NCI-H2196 treated with DMSO at 0.1 percent for 48 hours (cell line): ENCODE results near the gene USP3.

Source experiments
- DNase-seq: peaks from one replicate; lab custom pipeline; 2025; ENCODE audit not compliant: unreplicated experiment; lab: John Stamatoyannopoulos, UW

The USP3 gene

GRCh38 chr15:63535689-63536088 lies 31.3 kb downstream of the USP3 start:
- DNase-seq = no peak

GRCh38 chr15:63538876-63539275 lies 34.5 kb downstream of the USP3 start:
- no peak for DNase-seq

DNA sequence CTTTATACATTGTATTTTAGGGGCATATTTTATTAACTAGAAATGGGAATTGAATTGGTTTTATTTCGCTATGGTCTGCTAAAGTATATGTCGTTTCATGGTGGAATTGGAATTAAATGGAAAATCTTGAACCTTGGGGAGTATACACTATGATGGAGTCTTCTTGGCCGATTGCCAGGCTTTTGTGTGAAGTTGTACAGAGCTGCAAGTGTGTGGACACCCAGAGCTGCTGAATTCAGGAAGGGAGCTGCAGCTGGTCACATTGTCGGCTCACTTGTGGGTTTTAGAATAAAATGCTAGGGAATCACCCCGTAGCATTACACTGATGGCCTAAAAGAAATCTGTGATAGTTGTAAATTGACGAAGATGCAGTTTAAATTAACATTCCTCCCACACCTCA lies 35.1 kb downstream of the USP3 start:
- DNase-seq = no peak

DNA sequence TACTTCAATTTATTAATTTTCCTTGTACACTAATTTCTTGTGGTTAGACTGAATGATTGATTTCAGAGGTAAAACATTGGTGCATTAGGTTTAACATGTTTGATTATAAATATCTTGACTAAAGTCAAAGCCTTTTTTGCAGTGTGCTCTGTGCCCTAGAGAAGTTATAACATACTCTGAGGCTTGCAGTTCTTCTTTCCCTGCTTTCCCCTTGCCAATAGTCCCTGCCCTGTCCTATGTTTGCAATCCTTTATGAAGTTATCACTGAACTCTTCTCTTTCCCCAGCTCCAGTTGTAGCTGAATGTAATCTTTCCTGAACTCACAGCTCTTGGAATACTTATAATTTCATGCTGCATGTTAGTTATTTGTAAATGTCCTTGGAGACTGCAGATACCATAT lies 35.6 kb downstream of the USP3 start:
- DNase-seq = no peak

DNA sequence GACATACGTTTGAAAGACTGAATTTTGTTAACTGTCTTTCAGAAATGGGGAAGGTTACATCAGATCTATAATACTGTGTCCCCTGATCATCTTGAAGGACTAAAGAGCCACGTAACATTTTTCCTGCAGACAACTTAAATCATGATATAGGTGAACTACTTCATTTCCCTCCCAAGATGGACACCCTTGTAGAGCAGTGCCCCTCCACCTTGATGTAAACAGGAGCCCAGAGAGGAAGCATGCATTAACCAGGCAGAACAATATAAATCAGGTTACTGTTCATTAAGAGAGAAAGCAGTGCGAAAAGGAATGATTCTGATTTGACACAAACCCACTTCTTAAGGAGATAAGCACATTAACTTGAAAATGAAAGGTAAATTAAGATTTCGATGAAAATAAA lies 36.1 kb downstream of the USP3 start:
- DNase-seq = no peak

DNA sequence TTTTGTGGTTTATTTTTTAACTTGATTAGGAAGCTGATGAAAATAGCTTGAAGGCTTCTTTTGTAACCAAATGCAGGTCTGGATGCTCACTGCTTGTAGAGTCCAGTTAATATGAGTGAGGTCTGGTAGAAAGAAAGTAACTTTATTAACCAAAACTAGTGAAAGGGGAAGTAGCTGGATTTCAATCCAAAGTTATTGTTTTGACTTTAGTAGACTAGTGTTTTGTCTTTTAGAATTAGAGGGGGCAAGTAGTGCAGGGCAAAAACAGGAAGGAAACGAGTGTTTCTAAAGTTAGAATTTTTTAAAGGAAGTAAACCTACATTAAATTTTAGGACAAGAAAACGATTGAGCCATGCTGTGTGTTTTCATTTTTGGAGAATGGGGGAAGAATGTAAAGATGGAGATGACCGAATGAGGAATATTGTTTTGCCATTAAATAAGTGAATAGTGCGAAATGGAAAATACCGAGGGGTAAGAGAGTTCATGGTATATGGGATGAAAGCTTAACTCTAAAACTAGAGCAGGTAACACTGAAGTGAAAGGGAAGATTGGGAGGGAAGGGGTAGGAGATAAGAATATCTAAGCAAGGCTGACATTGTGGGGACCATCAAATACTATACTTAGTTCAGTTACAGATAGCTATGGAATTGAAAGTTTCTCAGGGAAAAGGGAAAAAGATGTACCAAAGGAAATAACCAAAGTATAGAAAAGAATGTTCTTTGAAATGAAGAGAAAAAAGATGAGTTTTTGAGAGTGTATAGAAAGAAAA lies 40.0 kb downstream of the USP3 start:
- no peak for DNase-seq

GRCh38 chr15:63545520-63545919 lies 41.1 kb downstream of the USP3 start:
- no peak for DNase-seq

DNA sequence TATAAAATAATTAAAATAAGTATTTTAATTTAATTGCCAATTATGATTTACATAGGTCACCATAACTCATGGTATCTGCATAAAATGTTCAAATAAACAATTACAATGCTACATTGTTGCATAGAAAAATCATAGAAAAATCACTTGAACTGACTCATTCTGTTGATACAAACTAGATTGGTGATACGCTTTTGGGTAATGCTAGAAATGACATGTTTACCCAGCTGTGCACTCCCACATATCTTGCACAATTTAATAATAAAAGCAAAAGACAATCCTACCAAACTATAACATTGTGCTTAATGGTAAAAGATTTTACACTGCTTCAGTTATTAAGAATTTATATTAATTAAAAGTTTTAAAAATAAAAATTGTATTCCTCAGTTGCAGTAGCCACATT lies 47.0 kb downstream of the USP3 start:
- DNase-seq = no peak

GRCh38 chr15:63553388-63553791 lies 49.0 kb downstream of the USP3 start:
- peak; percentile 9 for DNase-seq

DNA sequence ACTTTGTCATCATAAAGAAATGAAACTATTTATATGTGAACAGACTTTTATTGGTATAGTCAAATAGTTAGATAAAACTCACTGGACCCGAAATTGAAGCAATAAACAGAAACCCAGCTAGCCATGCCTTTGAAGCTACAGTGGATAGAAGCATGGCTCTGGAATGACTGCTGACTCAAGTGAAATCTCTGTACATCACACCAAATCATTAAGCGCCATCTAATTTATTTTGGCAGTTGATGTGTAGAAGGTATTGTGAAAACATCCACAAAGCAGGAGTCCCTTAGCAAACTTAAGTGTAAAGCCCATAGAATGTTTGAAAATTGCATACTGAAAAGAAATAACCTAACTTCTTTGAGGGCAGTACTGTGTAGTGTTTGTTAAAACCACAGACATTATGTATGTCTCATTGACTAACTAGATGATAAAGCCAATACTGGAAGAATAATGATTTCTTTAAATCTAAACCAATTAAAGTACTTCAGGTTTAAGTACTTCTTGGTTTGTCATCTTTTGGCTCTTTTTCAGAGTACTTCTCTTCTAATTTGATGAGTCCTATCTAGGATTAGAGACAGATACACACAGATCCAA lies 50.0 kb downstream of the USP3 start:
- no peak for DNase-seq

DNA sequence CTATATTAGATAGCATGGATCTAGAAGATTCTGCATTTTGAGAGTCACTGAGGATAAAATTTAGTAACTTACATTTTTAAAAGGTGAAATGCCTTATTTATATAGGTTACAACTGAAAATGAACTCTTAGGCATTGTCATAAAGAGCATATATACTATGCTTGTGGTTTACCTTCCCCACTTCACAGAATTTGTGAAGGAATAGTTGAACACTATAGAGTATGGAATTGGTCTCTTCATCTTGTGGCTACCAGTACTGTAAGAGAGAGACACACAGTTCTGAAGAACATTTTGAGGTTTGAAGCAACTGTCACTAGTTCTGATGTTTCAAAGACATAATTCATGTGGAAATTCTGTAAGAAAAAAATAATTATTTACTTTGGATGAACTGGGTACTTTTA lies 51.1 kb downstream of the USP3 start:
- no peak for DNase-seq

GRCh38 chr15:63556246-63556645 lies 51.9 kb downstream of the USP3 start:
- DNase-seq = no peak

DNA sequence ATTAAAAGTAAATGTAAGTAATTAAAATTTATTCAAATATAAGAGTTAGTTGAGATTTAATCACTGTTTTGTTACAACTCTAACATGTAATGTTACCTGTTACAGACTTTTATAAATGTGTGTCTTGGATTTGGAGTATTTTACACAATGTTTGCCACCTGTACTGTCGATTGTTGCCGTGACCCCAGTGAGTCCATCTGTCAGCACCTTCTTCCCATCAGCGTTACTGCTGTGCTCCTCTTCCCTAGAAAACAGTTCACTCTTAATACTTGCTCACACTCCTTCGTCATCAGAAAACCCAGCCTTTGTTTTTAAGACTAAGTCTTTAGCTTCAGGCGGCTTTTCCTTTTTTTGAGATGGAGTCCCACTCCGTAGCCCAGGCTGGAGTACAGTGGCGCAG lies 52.3 kb downstream of the USP3 start:
- no peak for DNase-seq

- no peak for DNase-seq
Measured at GRCh38 chr15:63559753-63560152, 55.4 kb downstream of the USP3 start.

DNA sequence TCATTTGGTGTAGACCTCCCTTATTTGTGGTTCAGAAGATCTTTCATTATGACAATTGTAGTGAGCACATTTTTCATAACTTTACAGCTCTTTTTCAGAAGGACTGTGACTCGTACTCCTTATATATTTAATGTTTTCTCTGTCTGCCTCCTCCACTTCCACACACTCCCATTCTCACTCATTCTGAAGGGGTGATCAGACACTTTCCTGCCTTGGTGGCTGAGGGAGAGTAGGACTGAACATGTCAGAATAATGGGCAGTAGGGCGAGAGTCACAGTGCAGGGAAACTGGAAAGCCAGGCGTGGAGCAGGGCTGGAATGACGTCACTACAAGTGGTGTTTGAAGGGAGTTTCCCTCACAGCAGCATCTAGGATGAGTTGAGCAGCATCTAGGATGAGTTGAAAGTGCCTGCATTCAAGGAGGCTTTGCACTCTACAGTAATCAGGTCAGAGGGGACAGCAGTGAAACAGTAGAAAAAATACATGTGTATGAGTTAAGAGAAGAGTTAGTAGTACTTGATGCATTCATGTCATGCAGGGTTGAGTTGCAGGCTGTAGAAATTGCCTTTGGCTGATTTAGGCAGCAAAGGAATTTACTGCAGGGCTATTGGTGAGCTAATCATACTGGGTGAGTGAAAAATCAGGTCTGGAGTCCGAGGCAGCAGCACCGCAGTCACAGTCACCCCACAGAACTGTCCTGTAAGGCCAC lies 56.5 kb downstream of the USP3 start:
- no peak for DNase-seq

GRCh38 chr15:63564093-63564492 lies 59.7 kb downstream of the USP3 start:
- DNase-seq = no peak

DNA sequence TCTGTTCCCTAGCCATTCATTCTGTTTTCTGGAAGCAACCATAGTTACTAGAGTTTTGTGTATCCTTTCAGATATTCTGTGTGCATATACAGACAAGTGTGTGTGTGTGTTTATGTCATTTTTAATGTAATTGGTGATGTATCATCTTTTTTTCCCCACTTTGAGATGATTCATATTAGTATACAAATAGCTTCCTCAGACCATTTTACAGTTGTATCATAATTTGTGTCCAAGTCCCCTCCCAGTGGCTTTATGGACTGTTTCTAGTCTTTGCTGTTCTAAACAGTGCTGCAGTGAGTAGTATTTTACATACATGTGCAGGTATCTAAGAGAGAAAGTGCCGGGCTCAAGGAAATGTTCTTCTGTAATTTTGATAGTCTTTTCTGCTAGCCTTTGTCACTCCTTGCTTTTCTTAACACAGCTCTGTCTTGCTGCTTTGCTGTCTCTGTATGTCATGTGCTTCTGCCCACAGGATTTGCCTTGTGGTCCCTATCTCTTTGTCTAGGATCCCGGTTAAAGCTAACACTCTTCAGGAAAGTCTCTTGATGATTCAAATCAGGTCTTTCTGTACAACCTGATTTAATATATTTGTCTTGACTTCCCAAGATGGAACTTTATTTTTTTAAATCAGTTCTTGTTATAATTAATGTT lies 61.3 kb downstream of the USP3 start:
- DNase-seq = no peak

DNA sequence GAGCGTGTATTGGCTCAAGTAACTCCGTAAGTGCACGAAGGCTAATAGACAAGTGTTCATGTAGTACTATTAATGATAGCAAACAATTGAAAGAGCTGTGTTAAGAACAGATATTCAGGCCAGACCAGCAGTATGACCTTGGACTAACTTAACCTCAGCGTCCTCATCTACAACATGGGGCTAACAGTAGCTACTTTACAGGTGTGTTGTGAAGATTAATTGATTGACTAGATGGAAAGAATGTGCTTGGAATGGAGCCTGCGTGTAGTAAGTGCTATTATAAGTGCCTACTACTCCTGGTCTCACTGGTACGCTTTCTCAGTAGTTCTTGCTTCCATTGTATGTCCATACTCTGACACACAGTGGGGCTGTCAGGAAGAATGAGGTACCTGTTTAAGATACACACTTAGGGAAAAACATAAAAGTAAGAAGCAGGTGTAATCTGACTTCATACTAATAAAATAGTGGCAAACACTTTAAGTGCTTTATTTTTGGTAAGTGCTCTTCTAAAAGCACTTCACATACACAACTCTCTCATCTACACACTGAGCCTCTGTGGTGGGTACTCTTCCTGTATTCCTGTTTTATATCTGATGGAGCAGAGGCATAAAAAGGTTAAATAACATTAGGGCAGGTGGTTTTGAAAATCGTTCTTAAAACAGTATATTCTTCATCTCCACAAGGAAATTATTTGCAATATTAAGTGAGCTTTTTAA lies 68.5 kb downstream of the USP3 start:
- DNase-seq = no peak

DNA sequence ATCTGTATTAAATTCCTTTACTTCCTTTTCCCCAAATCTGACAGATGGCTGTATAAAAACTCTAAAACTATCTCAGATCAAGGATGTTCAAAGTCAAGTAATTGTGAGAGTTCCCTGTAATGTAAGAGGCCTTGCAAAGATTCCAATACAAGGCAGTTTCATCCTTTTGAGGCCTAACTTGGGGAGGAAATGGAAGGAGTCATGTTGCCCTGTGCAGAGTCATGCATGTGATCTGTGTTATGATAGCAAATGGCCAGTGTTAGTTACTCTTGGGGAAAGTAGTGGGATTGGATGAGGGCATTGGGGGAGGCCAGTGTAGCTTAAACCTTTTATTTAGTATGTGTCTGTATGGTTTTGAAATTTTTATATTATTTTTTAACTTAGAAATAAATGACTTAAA lies 69.1 kb downstream of the USP3 start:
- DNase-seq = no peak

DNA sequence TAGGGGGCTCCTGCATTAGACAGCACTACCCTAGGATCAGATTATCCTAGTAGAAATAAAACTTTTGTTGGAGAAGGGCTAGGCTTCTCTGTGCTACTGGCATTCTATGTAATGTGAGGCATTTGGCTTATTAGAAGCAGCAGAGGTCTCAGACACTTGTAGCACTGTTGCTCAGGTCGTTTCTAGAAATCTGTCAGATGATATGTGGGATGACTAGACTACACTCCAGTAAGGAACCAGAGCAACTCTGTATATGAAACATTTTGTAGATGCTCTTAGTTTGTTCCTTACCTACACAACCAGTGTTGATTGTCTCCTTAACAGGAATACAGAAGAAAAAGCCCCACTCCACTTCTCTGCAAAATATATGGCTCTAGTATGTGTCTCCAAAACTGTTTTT lies 70.9 kb downstream of the USP3 start:
- no peak for DNase-seq

GRCh38 chr15:63576441-63576840 lies 72.0 kb downstream of the USP3 start:
- no peak for DNase-seq
